GM12873 (cell line): ENCODE data around the gene INPP5A.

Source experiments
- TF ChIP-seq, protein P1 (sequence below): IDR thresholded peaks from 2 replicates; pipeline ENCODE4 v1.5.1; 2012; ENCODE audit warnings: low read depth, mild to moderate bottlenecking, moderate library complexity, low read length, control low read depth; ENCODE audit not compliant: insufficient read depth; ENCODE audit errors: missing control alignments

The INPP5A gene

DNA sequence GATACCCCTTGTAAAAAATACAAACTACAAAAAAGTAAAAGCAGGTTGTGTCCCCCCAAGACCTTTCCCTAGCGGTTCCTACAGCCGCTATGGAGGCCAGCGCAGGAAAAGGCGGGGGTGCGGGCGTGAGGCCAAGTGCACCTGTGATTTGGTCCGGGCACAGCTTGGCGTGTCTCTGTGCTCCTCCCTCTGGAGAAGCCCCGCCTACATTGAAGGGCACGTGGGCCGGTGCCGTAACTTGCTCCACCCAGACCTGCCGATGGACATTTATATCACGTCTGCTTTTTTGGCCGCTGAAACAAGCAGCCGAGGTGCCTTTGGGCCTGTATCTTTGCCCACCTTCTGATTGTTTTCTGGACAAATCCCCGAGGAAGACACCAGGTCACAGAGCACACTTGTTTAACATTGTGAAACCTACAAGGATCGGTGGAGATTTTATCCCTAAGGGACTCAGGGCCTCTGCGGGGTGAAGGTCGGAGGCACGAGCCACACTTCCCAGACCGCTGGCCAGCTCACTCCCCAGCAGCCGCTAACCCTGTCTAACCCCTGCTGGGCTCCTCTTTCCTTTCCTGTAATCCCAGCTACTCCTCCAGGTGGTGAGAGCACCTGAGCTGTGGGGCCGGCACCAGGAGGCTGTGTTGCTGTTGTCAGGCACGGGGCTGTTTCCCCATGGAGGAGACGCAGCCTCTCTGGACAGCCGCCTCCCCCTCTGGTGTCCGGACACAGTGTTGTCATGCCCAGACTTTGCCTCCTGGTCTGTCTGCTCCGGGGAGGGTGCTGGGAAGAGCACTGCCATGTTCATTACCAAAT lies 18.8 kb upstream of the INPP5A start:
- TF ChIP-seq, protein P1, sequence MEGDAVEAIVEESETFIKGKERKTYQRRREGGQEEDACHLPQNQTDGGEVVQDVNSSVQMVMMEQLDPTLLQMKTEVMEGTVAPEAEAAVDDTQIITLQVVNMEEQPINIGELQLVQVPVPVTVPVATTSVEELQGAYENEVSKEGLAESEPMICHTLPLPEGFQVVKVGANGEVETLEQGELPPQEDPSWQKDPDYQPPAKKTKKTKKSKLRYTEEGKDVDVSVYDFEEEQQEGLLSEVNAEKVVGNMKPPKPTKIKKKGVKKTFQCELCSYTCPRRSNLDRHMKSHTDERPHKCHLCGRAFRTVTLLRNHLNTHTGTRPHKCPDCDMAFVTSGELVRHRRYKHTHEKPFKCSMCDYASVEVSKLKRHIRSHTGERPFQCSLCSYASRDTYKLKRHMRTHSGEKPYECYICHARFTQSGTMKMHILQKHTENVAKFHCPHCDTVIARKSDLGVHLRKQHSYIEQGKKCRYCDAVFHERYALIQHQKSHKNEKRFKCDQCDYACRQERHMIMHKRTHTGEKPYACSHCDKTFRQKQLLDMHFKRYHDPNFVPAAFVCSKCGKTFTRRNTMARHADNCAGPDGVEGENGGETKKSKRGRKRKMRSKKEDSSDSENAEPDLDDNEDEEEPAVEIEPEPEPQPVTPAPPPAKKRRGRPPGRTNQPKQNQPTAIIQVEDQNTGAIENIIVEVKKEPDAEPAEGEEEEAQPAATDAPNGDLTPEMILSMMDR = no peak

DNA sequence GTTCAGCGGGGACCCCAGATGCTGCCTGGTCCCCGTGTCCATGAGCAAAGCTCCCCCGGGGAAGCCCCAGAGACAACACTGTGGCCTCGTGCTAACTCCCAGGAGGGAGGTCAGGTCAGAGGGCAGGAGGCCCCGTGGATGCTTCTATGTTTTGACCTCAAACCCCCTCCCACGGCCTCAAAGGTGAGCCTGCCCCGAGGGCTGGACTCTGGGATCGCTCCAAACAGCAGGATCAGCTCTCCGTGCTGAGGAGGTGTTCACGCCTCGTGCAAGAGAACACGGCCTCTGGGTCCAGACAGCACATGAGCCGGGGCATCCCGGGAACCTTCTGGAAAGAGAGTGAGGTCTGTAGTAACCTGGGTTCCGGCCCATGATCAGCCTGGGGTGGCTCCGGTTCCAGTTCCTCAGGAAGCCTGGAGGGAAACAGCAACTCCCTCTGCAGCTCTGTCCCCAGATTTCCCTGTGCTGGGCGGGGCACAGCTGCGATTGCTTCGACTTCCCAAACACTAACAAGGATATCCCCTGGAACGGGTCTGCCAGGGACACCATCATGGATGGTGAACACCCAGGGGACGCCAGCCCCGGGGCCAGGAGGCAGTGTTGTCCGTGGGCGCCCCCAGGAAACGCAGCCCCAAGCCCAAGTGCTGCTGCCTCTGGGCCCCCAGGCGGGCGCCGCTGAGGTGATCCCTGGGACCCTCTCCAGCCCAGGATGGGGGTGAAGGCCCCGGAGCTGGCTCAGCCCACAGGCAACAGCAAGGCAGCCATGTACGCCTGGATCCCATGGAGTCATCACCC lies 18.0 kb upstream of the INPP5A start:
- TF ChIP-seq, protein P1 = no peak

DNA sequence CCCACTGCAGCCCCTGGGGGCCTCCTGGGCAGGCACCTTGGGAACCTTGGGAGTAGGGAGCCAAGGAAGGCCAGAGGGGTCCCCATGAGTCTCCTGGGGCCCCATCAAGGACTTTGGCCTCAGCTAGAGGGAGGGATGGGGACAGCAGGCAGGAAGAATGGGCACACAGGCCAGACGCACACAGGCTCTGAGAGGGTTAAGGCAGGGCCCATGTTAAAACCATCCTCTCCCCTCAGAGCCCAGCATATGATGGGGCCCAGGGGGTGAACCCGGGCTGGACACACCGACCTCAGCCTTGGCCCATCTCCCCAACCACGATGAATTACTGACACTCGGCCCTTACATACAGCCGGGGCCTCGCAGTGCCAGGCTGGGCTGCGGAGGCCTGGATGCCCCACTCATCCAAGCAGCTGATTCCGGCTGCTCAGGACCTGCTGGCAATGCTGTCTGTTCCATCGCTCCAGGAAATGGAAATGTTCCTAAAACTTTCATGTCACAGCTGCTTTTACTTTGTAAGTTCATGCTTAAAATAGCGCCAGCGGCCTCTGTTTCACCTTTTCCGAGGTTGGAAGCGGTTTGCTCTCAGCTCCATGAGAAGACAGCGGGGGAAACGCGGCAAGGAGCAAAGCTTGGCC lies 17.3 kb upstream of the INPP5A start:
- TF ChIP-seq, protein P1 = no peak

DNA sequence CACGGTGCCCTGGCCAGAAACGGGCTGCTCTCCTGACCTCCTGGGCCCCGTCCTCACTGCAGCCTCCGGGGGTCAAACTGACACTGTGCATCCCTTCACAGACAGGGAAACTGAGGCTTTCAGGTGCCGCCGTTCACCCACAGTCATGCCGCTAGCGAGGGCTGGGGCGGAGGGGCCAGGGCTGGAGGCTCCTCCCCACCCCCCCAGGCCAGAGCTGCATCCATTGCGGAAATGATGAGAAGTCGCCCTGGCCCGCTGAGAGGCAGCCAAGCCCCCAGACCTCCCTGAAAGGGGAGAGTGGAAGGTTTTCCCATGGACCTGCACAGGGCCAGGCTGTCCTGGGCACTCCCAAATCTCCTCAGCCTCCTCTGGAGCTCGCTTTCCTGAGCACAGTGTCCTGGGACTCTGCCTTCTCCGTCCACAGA lies 16.5 kb upstream of the INPP5A start:
- TF ChIP-seq, protein P1 = no peak

DNA sequence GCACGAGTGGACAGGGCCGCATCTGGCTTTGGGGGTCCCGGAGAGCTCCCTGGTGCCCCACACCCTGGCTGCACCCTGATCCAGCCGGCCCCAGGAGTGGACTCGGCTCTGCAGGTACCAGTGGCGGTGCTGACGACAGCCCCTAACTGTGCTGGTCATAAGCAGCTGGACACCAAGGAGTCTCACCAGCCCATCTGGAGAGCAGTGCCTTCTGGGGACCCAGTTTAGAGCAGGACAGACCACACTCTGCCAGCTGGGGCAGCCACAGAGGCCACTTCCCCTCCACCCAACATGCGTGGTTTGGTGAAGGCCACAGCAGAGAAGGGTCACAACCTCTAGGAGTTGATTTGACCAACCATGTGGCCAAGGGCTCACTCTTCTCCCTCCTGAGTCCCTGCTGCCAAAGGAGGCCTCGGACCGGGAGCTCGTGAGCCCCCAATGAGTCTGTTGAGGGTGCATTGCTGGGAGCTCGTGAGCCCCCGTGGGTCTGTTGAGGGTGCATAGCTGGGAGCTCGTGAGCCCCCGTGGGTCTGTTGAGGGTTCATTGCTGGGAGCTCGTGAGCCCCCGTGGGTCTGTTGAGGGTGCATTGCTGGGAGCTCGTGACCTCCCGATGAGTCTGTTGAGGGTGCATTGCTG lies 16.0 kb upstream of the INPP5A start:
- TF ChIP-seq, protein P1 = no peak

DNA sequence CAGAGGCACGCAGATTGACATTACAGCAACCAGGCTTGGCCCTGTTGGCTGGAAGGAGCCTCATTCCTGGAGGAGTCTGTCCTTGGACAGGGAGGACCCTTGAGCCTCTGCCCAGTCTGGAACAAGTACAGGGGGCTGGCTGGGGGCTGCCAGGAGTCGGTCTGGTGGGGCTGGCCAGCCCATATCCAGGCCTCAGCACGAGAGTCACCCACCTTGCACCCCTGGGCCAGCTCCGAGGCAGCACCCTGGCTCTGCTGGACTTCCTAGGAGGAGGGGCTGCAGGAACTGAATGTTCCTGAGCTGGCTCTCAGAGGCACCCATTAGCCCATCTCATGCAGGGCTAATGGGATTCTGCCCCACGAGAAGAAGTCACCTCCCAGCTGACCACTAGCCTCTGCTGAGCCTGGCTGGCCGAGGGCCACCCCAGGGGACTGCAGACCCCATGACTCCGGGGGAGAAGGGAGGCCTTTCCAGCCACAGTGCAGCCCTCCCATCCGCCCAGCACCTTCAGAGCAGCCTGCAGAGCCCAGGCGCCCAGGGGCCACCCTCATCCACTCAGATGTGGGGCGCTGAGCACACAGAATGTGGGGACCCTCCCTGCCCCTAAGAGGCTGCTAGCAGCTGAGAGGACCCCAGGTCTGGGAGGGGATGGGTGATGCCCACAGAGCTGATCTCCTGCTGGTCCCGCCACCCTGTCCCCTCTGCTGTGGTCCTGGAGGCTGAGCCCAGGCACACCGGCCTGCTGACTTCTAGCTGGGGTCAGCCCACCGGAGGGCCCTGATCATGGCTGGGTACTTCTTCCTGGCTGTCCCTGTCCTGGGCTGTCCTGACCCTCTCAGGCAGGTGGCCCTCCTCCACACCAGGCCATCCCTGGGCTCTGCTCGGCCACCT lies 14.8 kb upstream of the INPP5A start:
- TF ChIP-seq, protein P1 = no peak
